ENCODE measurements around the gene MTCL1.

DNA sequence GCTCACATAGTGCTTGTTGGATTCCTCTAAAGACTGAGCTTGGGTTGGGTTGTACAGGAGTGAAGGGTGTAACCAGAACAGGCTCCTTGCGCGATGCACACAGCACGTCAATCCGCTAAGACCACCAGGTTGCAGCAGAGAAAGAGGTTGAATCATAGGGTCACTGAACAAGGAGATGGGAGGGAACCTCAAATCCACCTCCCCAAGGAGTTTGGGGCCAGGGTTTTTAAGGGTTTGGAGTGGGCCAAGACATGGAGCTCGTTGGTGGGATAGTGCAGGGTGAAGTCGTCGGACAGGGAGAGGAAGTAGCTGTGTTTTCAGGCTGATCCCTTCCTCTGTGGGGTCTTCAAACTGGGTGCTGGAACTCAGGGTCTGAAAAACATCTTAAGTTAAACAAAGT, 20.8 kb upstream of the MTCL1 start:
- TF ChIP-seq ZNF274 (IDR thresholded peaks at IDR 0.05; ENCODE audit: low read depth, low read length) (no peak), SUZ12 (IDR thresholded peaks at IDR 0.05; ENCODE audit: extremely low read depth, insufficient read depth, insufficient read length) (no peak)

All from NT2/D1 (cell line).